AG09309 (cell line): ENCODE results near the gene IMPG2.

Experiments used
- DNase-seq: peaks from one replicate; pipeline ENCODE4 v3.0.0-alpha.2; 2010; ENCODE audit warnings: low read depth
- H3K4me3 ChIP-seq: 2 replicates; pipeline ENCODE4 v1.5.1; 2011; ENCODE audit warnings: mild to moderate bottlenecking, low read depth, low read length, moderate library complexity; ENCODE audit not compliant: control insufficient read depth
- TF ChIP-seq, protein P1 (sequence below): IDR thresholded peaks from 2 replicates; pipeline ENCODE4 v1.5.1; 2011; ENCODE audit warnings: mild to moderate bottlenecking, low read depth, low read length, inconsistent platforms; ENCODE audit not compliant: insufficient read depth, control insufficient read depth; ENCODE audit errors: missing control alignments

IMPG2 gene

DNA sequence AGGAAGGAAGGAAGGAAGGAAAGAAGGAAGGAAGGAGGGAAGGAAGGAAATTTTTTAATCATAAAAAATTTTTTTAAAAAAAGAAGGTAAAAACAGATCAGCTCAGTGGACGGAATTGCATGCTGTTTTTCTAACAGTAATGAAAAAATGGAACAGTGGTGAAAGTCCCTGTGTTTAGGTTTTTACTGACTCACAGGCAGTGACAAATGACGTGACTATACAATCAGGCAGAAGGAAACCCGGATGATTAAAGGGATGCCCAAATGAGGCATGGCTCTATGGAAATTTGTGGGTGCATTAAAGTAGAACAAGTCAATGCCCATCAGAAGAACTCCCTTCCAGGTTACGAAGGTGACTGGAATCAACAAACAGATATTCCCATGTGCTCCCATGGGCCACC, 135.0 kb downstream of the IMPG2 start:
- no peak overlapping the region for H3K4me3 ChIP-seq
- DNase-seq: no peak
- TF ChIP-seq, protein P1, sequence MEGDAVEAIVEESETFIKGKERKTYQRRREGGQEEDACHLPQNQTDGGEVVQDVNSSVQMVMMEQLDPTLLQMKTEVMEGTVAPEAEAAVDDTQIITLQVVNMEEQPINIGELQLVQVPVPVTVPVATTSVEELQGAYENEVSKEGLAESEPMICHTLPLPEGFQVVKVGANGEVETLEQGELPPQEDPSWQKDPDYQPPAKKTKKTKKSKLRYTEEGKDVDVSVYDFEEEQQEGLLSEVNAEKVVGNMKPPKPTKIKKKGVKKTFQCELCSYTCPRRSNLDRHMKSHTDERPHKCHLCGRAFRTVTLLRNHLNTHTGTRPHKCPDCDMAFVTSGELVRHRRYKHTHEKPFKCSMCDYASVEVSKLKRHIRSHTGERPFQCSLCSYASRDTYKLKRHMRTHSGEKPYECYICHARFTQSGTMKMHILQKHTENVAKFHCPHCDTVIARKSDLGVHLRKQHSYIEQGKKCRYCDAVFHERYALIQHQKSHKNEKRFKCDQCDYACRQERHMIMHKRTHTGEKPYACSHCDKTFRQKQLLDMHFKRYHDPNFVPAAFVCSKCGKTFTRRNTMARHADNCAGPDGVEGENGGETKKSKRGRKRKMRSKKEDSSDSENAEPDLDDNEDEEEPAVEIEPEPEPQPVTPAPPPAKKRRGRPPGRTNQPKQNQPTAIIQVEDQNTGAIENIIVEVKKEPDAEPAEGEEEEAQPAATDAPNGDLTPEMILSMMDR: no peak

DNA sequence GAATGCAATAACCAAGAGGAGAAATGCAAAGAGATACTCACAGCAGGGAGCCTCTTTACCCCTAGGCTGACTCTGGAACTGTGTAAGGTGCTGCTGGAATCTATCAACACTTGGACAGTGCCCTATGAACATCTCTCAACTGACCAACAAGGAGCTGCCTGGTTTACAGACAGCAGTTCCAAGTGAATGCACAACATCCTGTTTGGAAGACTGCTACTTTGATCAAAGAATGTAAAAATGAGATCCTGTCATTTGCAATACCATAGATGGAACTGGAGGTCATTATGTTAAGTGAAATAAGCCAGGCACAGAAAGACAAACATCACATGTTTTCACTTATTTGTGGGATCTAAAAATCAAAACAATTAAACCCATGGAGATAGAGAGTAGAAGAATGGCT, 136.3 kb downstream of the IMPG2 start:
- TF ChIP-seq, protein P1: no peak
- H3K4me3 ChIP-seq: no peak overlapping the region
- DNase-seq: no peak

DNA sequence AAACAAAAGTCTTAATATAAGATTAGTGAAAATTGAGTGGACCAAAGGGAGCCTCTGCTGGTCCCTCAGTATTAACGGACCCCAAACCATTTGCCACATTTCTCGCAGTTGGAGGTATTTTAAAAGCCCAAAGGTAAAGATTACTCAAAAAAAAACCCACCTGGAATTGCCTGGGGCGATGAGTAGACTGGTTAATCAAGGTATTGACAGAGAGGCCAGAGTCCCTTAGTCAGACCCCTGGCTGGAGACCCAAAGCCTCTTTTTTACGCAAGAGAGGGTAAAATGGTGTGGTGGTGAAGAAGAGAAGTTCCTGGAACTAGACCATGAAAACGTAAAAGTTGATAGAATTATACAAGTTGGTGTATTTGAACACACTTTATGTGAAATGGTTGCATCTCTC, 137.2 kb downstream of the IMPG2 start:
- TF ChIP-seq, protein P1: no peak
- H3K4me3 ChIP-seq: no peak overlapping the region
- no peak for DNase-seq

DNA sequence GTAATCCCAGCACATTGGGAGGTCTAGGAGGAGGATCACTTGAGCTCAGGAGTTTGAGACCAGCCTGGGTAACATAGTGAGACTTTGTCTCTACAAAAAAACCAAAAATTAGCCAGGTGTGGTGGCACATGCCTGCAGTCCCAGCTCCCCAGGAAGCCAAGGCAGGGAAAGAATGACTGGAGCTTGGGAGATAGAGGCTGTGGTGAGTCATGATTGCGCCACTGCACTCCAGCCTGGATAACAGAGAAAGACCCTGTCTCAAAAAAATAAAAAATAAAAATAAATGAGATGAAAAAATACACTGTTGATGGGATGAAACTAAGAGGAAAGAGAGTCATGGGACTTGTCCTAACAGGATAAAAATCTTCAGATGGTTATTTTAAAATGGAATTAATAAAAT, 137.6 kb downstream of the IMPG2 start:
- no peak overlapping the region for H3K4me3 ChIP-seq
- no peak for DNase-seq
- TF ChIP-seq, protein P1: no peak

DNA sequence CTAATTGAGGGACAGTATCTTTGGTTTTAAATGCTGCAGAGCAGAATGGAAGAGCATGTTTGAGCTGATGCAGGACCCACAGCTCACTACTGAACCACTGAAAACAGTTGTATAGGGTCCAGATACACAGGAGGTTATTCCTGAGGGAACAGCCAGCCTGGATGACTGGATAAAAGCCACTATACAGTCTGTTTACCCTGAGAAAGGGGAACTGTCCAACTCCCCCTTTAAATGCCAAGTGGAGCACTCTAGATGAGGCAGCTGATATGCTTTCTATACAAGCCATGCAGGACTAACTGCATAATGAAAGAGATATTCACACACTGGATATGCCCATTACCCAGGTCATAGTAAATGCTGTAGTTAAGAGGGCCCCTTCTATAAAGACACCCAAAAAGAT, 138.6 kb downstream of the IMPG2 start:
- no peak overlapping the region for H3K4me3 ChIP-seq
- TF ChIP-seq, protein P1: no peak
- no peak for DNase-seq

GRCh38 chr3:101179637-101180036, 140.7 kb downstream of the IMPG2 start:
- TF ChIP-seq, protein P1: no peak
- no peak overlapping the region for H3K4me3 ChIP-seq
- peak; percentile 64 for DNase-seq

GRCh38 chr3:101177577-101177976, 142.8 kb downstream of the IMPG2 start:
- DNase-seq: no peak
- TF ChIP-seq, protein P1: no peak
- no peak overlapping the region for H3K4me3 ChIP-seq
